B cell (primary cell): ENCODE results near the gene MNX1. TPM values are rescaled to one million over a fixed set of nuclear protein-coding genes. Genes with fewer than 3 reads are reported as not detected.

Experiments used
- ATAC-seq: fragments of 200-7000 bp; cut with Tn5 transposase; one replicate; pipeline ENCODE4 v1.10.0; 2021; ENCODE audit warnings: low read depth, mild to moderate bottlenecking, moderate number of reproducible peaks, moderate library complexity
- CTCF ChIA-PET: fragments of 350-600 bp; sonication (Branson Sonifier 250); formaldehyde crosslinking; loops from one replicate; lab custom pipeline; 2021; ENCODE audit warnings: antibody characterized with exemption, inconsistent platforms; lab: Charles Lee
- POLR2A ChIA-PET: fragments of 350-600 bp; sonication (Branson Sonifier 250); formaldehyde crosslinking; loops from one replicate; lab custom pipeline; 2021; ENCODE audit warnings: antibody characterized with exemption; lab: Charles Lee
- DNase-seq: peaks from one replicate; pipeline ENCODE4 v3.0.0; 2013
- H2AFZ ChIP-seq: 2 replicates; pipeline ENCODE4 v1.6.1; 2012; ENCODE audit warnings: mild to moderate bottlenecking, low read depth, low read length; ENCODE audit not compliant: insufficient read depth, poor library complexity, severe bottlenecking
- H3K27ac ChIP-seq, 2 donors: 1 replicate in 1 of 2; 2 replicates in 1 of 2; pipeline ENCODE4 v1.5.1; 2012 to 2013; ENCODE audit warnings: low read length in 2 of 2, mild to moderate bottlenecking in 2 of 2, moderate library complexity in 1 of 2
- H3K27me3 ChIP-seq, 4 experiments: fragments of 200-600 bp in 1 of 4; sonication (generic) in 1 of 4; replicated peaks in 1 of 4; 1 replicate in 2 of 4; 2 replicates in 2 of 4; pipeline versions ENCODE4 v1.6.1 to v1.7.0; 2013 to 2016; ENCODE audit warnings: low read length in 3 of 4, mild to moderate bottlenecking in 2 of 4, mixed read lengths in 1 of 4, moderate library complexity in 1 of 4; ENCODE audit not compliant: insufficient read depth in 4 of 4, control insufficient read depth in 3 of 4; ENCODE audit errors: control extremely low read depth in 1 of 4
- H3K36me3 ChIP-seq, 2 experiments: replicated peaks in 1 of 2; 1 replicate in 1 of 2; 2 replicates in 1 of 2; pipeline versions ENCODE4 v1.6.1 to v1.7.1; 2013; ENCODE audit warnings: low read length in 1 of 2; ENCODE audit not compliant: insufficient read depth in 2 of 2, control insufficient read depth in 1 of 2; ENCODE audit errors: control extremely low read depth in 1 of 2, extremely low read depth in 1 of 2
- H3K4me1 ChIP-seq, 2 donors: fragments of 200-600 bp in 1 of 2; sonication (generic) in 1 of 2; 1 replicate in 1 of 2; 2 replicates in 1 of 2; pipeline versions ENCODE4 v1.5.1 to v1.6.1; 2013 to 2017; ENCODE audit warnings: low read length in 2 of 2; ENCODE audit not compliant: control insufficient read depth in 2 of 2, insufficient read depth in 2 of 2
- H3K4me2 ChIP-seq: replicated peaks from 2 replicates; pipeline ENCODE3; 2012; ENCODE audit warnings: mild to moderate bottlenecking, low read depth, low read length; ENCODE audit not compliant: poor library complexity, severe bottlenecking
- H3K4me3 ChIP-seq, 5 experiments: fragments of 200-600 bp in 1 of 5; sonication (generic) in 1 of 5; 1 replicate in 3 of 5; 2 replicates in 2 of 5; pipeline versions ENCODE4 v1.5.1 to v1.7.0; 2011 to 2016; ENCODE audit warnings: low read length in 4 of 5, mild to moderate bottlenecking in 4 of 5, low read depth in 2 of 5, control low read depth in 1 of 5, moderate library complexity in 1 of 5; ENCODE audit not compliant: insufficient read depth in 1 of 5; ENCODE audit errors: control extremely low read depth in 1 of 5, extremely low read depth in 1 of 5
- H3K79me2 ChIP-seq: fragments of 200-600 bp; sonication (generic); one replicate; pipeline ENCODE4 v1.6.0; 2016; ENCODE audit warnings: low read length; ENCODE audit not compliant: control insufficient read depth, insufficient read depth
- H3K9ac ChIP-seq: fragments of 200-600 bp; sonication (generic); 2 replicates; pipeline ENCODE4 v1.6.1; 2017; ENCODE audit warnings: mild to moderate bottlenecking, low read length, moderate library complexity
- H3K9me3 ChIP-seq, 3 donors: one replicate each; pipeline versions ENCODE4 v1.6.1 to v1.7.1; 2013; ENCODE audit warnings: low read length in 2 of 3; ENCODE audit not compliant: control insufficient read depth in 2 of 3, insufficient read depth in 1 of 3; ENCODE audit errors: control extremely low read depth in 1 of 3
- H4K20me1 ChIP-seq: 2 replicates; pipeline ENCODE4 v1.6.0; 2012; ENCODE audit warnings: mild to moderate bottlenecking, low read length; ENCODE audit not compliant: insufficient read depth, control insufficient read depth, poor library complexity, severe bottlenecking
- H3K27ac Mint-ChIP-seq: one replicate; pipeline ENCODE4 v1.8.0; 2021; ENCODE audit warnings: mixed read lengths
- H3K27me3 Mint-ChIP-seq: one replicate; pipeline ENCODE4 v1.8.0; 2021; ENCODE audit warnings: mixed read lengths
- H3K4me1 Mint-ChIP-seq: one replicate; pipeline ENCODE4 v1.8.0; 2021; ENCODE audit warnings: mixed read lengths
- H3K4me3 Mint-ChIP-seq: one replicate; pipeline ENCODE4 v1.8.0; 2021; ENCODE audit warnings: mixed read lengths
- H3K9me3 Mint-ChIP-seq: one replicate; pipeline ENCODE4 v1.8.0; 2022; ENCODE audit warnings: mixed read lengths; ENCODE audit not compliant: insufficient read depth
- CTCF ChIP-seq: fragments of 200-600 bp; IDR thresholded peaks from one replicate; pipeline ENCODE4 v1.8.0; 2022; ENCODE audit warnings: antibody characterized with exemption, mild to moderate bottlenecking
- EZH2 ChIP-seq: IDR thresholded peaks from 2 replicates; pipeline ENCODE4 v1.6.1; 2012; ENCODE audit warnings: borderline replicate concordance, low read depth, mild to moderate bottlenecking, moderate library complexity, low read length; ENCODE audit not compliant: insufficient read depth, poor library complexity, severe bottlenecking
- WGBS: methylation state at CpG from one replicate; pipeline ENCODE4 v1.1.5; 2013; ENCODE audit warnings: missing lambda C conversion rate; ENCODE audit not compliant: insufficient coverage; 5-methylcytosine and 5-hydroxymethylcytosine counted together
- intact Hi-C: fragments of 100-400 bp; cut with micrococcal nuclease; formaldehyde crosslinking; loops from one replicate; pipeline ENCODE4 v1.10.0; 2022
- polyA minus RNA-seq: library from RNA; depleted of rRNA, polyadenylated mRNA; stranded (reverse); fragments of >200 nt; gene quantifications from 2 replicates; pipeline ENCODE4 v1.2.3, GENCODE V29; 2012
- polyA plus RNA-seq: library from polyadenylated mRNA; depleted of rRNA; stranded (reverse); fragments of >200 nt; gene quantifications from 2 replicates; pipeline ENCODE4 v1.2.3, GENCODE V29; 2012
- total RNA-seq, 2 donors: library from RNA; stranded (reverse); fragments of 120-200 nt in 1 of 2; gene quantifications; 1 replicate in 1 of 2; 2 replicates in 1 of 2; pipeline versions ENCODE4 v1.2.3 to v1.2.4, GENCODE V29; 2013 to 2022

The MNX1 gene
- total RNA-seq: not detected in 2 replicates
- total RNA-seq (2013): not detected
- polyA plus RNA-seq: not detected in 2 replicates
- polyA minus RNA-seq: not detected in 2 replicates

GRCh38 chr7:157010588-157011332, at the start of gene MNX1:
TSS of gene MNX1 (minus strand) at chr7:157010663. CDS start at chr7:157010350, 313 bp downstream.
- Histone ChIP-seq H3K27me3 (peaks cover 0 to 88% (median 53%) of the 10 kb centered on the region in 4 experiments), H4K20me1 (no peaks in the 10 kb centered on the region), H3K4me1 (peaks cover 23 to 35% of the 10 kb centered on the region in 2 donors), H3K4me3 (peak within 1 kb of the TSS in 4 of 5 experiments; percentile 28 to 59 (median 50)), H3K9ac (peak within 1 kb of the TSS; percentile 54), H2AFZ (peak within 1 kb of the TSS; percentile 64), H3K9me3 (peaks cover 0 to 32% (median 0%) of the 10 kb centered on the region in 3 donors), H3K4me2 (peak within 1 kb of the TSS; percentile 80), H3K36me3 (no peaks in the 10 kb centered on the region), H3K27ac (no peak within 1 kb of the TSS), H3K79me2 (no peaks in the 10 kb centered on the region)
- H3K4me3 Mint-ChIP-seq: peak within 1 kb of the TSS; percentile 74
- intact Hi-C loops: no loop called here
- ChIA-PET POLR2A (no interaction called here), CTCF (no interaction called here)
- ATAC-seq (peak; percentile 86), DNase-seq (peak; percentile 64)
- H3K27me3 Mint-ChIP-seq: peaks cover 62% of the 10 kb centered on the region
- WGBS: 3% methylated on average over 87 of the region's 87 CpGs
- TF ChIP-seq EZH2 (no peak), CTCF (no peak)
- no peak within 1 kb of the TSS for H3K27ac Mint-ChIP-seq
- no peaks in the 10 kb centered on the region for H3K9me3 Mint-ChIP-seq
- H3K4me1 Mint-ChIP-seq: peaks cover 19% of the 10 kb centered on the region

- no peak overlapping the region for H3K4me3 Mint-ChIP-seq
- Histone ChIP-seq H4K20me1 (no peaks in the 10 kb centered on the region), H3K79me2 (no peaks in the 10 kb centered on the region), H3K9me3 (peaks cover 0 to 21% (median 0%) of the 10 kb centered on the region in 3 donors), H3K9ac (no peak overlapping the region), H3K4me3 (no peak overlapping the region), H3K36me3 (no peaks in the 10 kb centered on the region), H3K27me3 (peaks cover 0 to 12% (median 0%) of the 10 kb centered on the region in 4 experiments), H3K4me2 (no peak overlapping the region), H3K27ac (no peak overlapping the region), H3K4me1 (no peaks in the 10 kb centered on the region), H2AFZ (no peak overlapping the region)
- peaks cover 9% of the 10 kb centered on the region for H3K9me3 Mint-ChIP-seq
- no peak for ATAC-seq
- H3K27me3 Mint-ChIP-seq: peaks cover 18% of the 10 kb centered on the region
- TF ChIP-seq EZH2: no peak
- TF ChIP-seq CTCF: no peak
- no peak overlapping the region for H3K27ac Mint-ChIP-seq
- DNase-seq: no peak
- ChIA-PET CTCF (no interaction called here), POLR2A (no interaction called here)
- 56% methylated on average over 4 of the region's 4 CpGs for WGBS
- intact Hi-C loops: no loop called here
- no peaks in the 10 kb centered on the region for H3K4me1 Mint-ChIP-seq
Measured at GRCh38 chr7:157059534-157059933, 49.1 kb upstream of the MNX1 start.
